Measurements from ENCODE around the gene SPDYE16.
"Not testable (repeated sequence)": the region's sequence is repeated elsewhere in the genome, so short reads cannot be mapped to it uniquely, and the experiment has no call there.

The SPDYE16 gene

GRCh38 chr7:76511200-76511910, 31.7 kb downstream of the SPDYE16 start:
- H3K4me3 ChIP-seq (ENCODE audit: low read length in 2 of 2); H3K4me1 ChIP-seq (ENCODE audit: control insufficient read depth, insufficient read depth, low read length); H3K36me3 ChIP-seq (ENCODE audit: control insufficient read depth in 2 of 2, insufficient read depth in 2 of 2, low read length in 2 of 2); H3K9ac ChIP-seq (ENCODE audit: low read length in 2 of 2); H3K27me3 ChIP-seq (ENCODE audit: control insufficient read depth in 1 of 2, insufficient read depth in 2 of 2, low read length in 2 of 2); H3K9me3 ChIP-seq (ENCODE audit: control insufficient read depth in 2 of 2, low read length in 2 of 2); H3K27ac ChIP-seq (ENCODE audit: low read length): not testable (repeated sequence)

GRCh38 chr7:76509931-76510877, 32.9 kb downstream of the SPDYE16 start, which contains the start of gene UPK3B:
UPK3B (plus strand) TSS chr7:76510552; CDS start chr7:76510653, 101 bp downstream.
- Histone ChIP-seq H3K4me1 (ENCODE audit: control insufficient read depth, insufficient read depth, low read length) (peaks cover 5% of the 10 kb centered on the region), H3K9me3 (ENCODE audit: control insufficient read depth in 2 of 2, low read length in 2 of 2) (no peaks in the 10 kb centered on the region), H3K27ac (ENCODE audit: low read length) (no peak within 1 kb of the TSS), H3K4me3 (ENCODE audit: low read length in 2 of 2) (no peak within 1 kb of the TSS), H3K27me3 (ENCODE audit: control insufficient read depth in 1 of 2, insufficient read depth in 2 of 2, low read length in 2 of 2) (no peaks in the 10 kb centered on the region), H3K9ac (ENCODE audit: low read length in 2 of 2) (no peak within 1 kb of the TSS), H3K36me3 (ENCODE audit: control insufficient read depth in 2 of 2, insufficient read depth in 2 of 2, low read length in 2 of 2) (peaks cover 0 to 2% of the 10 kb centered on the region in 2 donors)

GRCh38 chr7:76507723-76508406, 35.2 kb downstream of the SPDYE16 start:
- peaks cover 0 to 3% of the 10 kb centered on the region in 2 donors for H3K36me3 ChIP-seq (ENCODE audit: control insufficient read depth in 2 of 2, insufficient read depth in 2 of 2, low read length in 2 of 2)
- H3K27me3 ChIP-seq (ENCODE audit: control insufficient read depth in 1 of 2, insufficient read depth in 2 of 2, low read length in 2 of 2): no peaks in the 10 kb centered on the region
- no peak overlapping the region for H3K9ac ChIP-seq (ENCODE audit: low read length in 2 of 2)
- peaks cover 5% of the 10 kb centered on the region for H3K4me1 ChIP-seq (ENCODE audit: control insufficient read depth, insufficient read depth, low read length)
- no peak overlapping the region for H3K27ac ChIP-seq (ENCODE audit: low read length)
- H3K4me3 ChIP-seq (ENCODE audit: low read length in 2 of 2): no peak overlapping the region
- no peaks in the 10 kb centered on the region for H3K9me3 ChIP-seq (ENCODE audit: control insufficient read depth in 2 of 2, low read length in 2 of 2)

GRCh38 chr7:76506643-76507042, 36.5 kb downstream of the SPDYE16 start:
- not testable (repeated sequence) for H3K9me3 ChIP-seq (ENCODE audit: control insufficient read depth in 2 of 2, low read length in 2 of 2); H3K4me3 ChIP-seq (ENCODE audit: low read length in 2 of 2); H3K27ac ChIP-seq (ENCODE audit: low read length); H3K27me3 ChIP-seq (ENCODE audit: control insufficient read depth in 1 of 2, insufficient read depth in 2 of 2, low read length in 2 of 2); H3K4me1 ChIP-seq (ENCODE audit: control insufficient read depth, insufficient read depth, low read length); H3K9ac ChIP-seq (ENCODE audit: low read length in 2 of 2); H3K36me3 ChIP-seq (ENCODE audit: control insufficient read depth in 2 of 2, insufficient read depth in 2 of 2, low read length in 2 of 2)

- Histone ChIP-seq H3K4me3 (ENCODE audit: low read length in 2 of 2) (no peak overlapping the region), H3K27me3 (ENCODE audit: control insufficient read depth in 1 of 2, insufficient read depth in 2 of 2, low read length in 2 of 2) (no peaks in the 10 kb centered on the region), H3K36me3 (ENCODE audit: control insufficient read depth in 2 of 2, insufficient read depth in 2 of 2, low read length in 2 of 2) (peaks cover 0 to 3% of the 10 kb centered on the region in 2 donors), H3K9me3 (ENCODE audit: control insufficient read depth in 2 of 2, low read length in 2 of 2) (no peaks in the 10 kb centered on the region), H3K4me1 (ENCODE audit: control insufficient read depth, insufficient read depth, low read length) (peaks cover 5% of the 10 kb centered on the region), H3K27ac (ENCODE audit: low read length) (no peak overlapping the region), H3K9ac (ENCODE audit: low read length in 2 of 2) (no peak overlapping the region)
Observed at GRCh38 chr7:76506081-76506440, 37.0 kb downstream of the SPDYE16 start.

GRCh38 chr7:76505168-76506080, 37.7 kb downstream of the SPDYE16 start:
- peaks cover 0 to 3% of the 10 kb centered on the region in 2 donors for H3K36me3 ChIP-seq (ENCODE audit: control insufficient read depth in 2 of 2, insufficient read depth in 2 of 2, low read length in 2 of 2)
- no peak overlapping the region for H3K27ac ChIP-seq (ENCODE audit: low read length)
- H3K27me3 ChIP-seq (ENCODE audit: control insufficient read depth in 1 of 2, insufficient read depth in 2 of 2, low read length in 2 of 2): no peaks in the 10 kb centered on the region
- H3K4me3 ChIP-seq (ENCODE audit: low read length in 2 of 2): no peak overlapping the region
- peaks cover 5% of the 10 kb centered on the region for H3K4me1 ChIP-seq (ENCODE audit: control insufficient read depth, insufficient read depth, low read length)
- no peaks in the 10 kb centered on the region for H3K9me3 ChIP-seq (ENCODE audit: control insufficient read depth in 2 of 2, low read length in 2 of 2)
- H3K9ac ChIP-seq (ENCODE audit: low read length in 2 of 2): no peak overlapping the region

GRCh38 chr7:76504351-76505167, 38.5 kb downstream of the SPDYE16 start:
- not testable (repeated sequence) for H3K27me3 ChIP-seq (ENCODE audit: control insufficient read depth in 1 of 2, insufficient read depth in 2 of 2, low read length in 2 of 2); H3K4me1 ChIP-seq (ENCODE audit: control insufficient read depth, insufficient read depth, low read length); H3K9me3 ChIP-seq (ENCODE audit: control insufficient read depth in 2 of 2, low read length in 2 of 2); H3K36me3 ChIP-seq (ENCODE audit: control insufficient read depth in 2 of 2, insufficient read depth in 2 of 2, low read length in 2 of 2); H3K9ac ChIP-seq (ENCODE audit: low read length in 2 of 2); H3K4me3 ChIP-seq (ENCODE audit: low read length in 2 of 2); H3K27ac ChIP-seq (ENCODE audit: low read length)

- not testable (repeated sequence) for H3K4me1 ChIP-seq (ENCODE audit: control insufficient read depth, insufficient read depth, low read length); H3K27ac ChIP-seq (ENCODE audit: low read length); H3K9me3 ChIP-seq (ENCODE audit: control insufficient read depth in 2 of 2, low read length in 2 of 2); H3K36me3 ChIP-seq (ENCODE audit: control insufficient read depth in 2 of 2, insufficient read depth in 2 of 2, low read length in 2 of 2); H3K9ac ChIP-seq (ENCODE audit: low read length in 2 of 2); H3K4me3 ChIP-seq (ENCODE audit: low read length in 2 of 2); H3K27me3 ChIP-seq (ENCODE audit: control insufficient read depth in 1 of 2, insufficient read depth in 2 of 2, low read length in 2 of 2)
Observed at GRCh38 chr7:76503244-76503643, 39.9 kb downstream of the SPDYE16 start.

GRCh38 chr7:76502836-76503235, 40.3 kb downstream of the SPDYE16 start:
- not testable (repeated sequence) for H3K27ac ChIP-seq (ENCODE audit: low read length); H3K27me3 ChIP-seq (ENCODE audit: control insufficient read depth in 1 of 2, insufficient read depth in 2 of 2, low read length in 2 of 2); H3K36me3 ChIP-seq (ENCODE audit: control insufficient read depth in 2 of 2, insufficient read depth in 2 of 2, low read length in 2 of 2); H3K9me3 ChIP-seq (ENCODE audit: control insufficient read depth in 2 of 2, low read length in 2 of 2); H3K4me3 ChIP-seq (ENCODE audit: low read length in 2 of 2); H3K9ac ChIP-seq (ENCODE audit: low read length in 2 of 2); H3K4me1 ChIP-seq (ENCODE audit: control insufficient read depth, insufficient read depth, low read length)
